Measurements from ENCODE around the gene STEAP3.

Gene STEAP3

GRCh38 chr2:119223521-119224390 is at the start of gene STEAP3:
Gene STEAP3, plus strand, starts transcription at chr2:119223834. Its CDS starts 7,179 bp downstream, at chr2:119231013.
- DNase-seq, result peak; percentile 32

GRCh38 chr2:119174216-119174992 is 49.2 kb upstream of the STEAP3 start:
- DNase-seq, result peak; percentile 34

- DNase-seq, result no peak
Measured at GRCh38 chr2:119174993-119175347, 48.7 kb upstream of the STEAP3 start.

- no peak for DNase-seq
Measured at GRCh38 chr2:119175517-119175916, 48.1 kb upstream of the STEAP3 start.

GRCh38 chr2:119177171-119177837 is 46.3 kb upstream of the STEAP3 start:
- no peak for DNase-seq

- no peak for DNase-seq
Measured at GRCh38 chr2:119177838-119178190, 45.8 kb upstream of the STEAP3 start.

GRCh38 chr2:119178776-119179175 is 44.9 kb upstream of the STEAP3 start:
- no peak for DNase-seq

GRCh38 chr2:119179202-119179601 is 44.4 kb upstream of the STEAP3 start:
- DNase-seq, result no peak

GRCh38 chr2:119179991-119180390 is 43.6 kb upstream of the STEAP3 start:
- no peak for DNase-seq

- no peak for DNase-seq
Measured at GRCh38 chr2:119180892-119181291, 42.7 kb upstream of the STEAP3 start.

GRCh38 chr2:119181391-119181790 is 42.2 kb upstream of the STEAP3 start:
- DNase-seq, result no peak

- DNase-seq, result no peak
Measured at GRCh38 chr2:119181791-119182445, 41.7 kb upstream of the STEAP3 start.

GRCh38 chr2:119184512-119184911 is 39.1 kb upstream of the STEAP3 start:
- no peak for DNase-seq

- DNase-seq, result no peak
Measured at GRCh38 chr2:119190321-119191111, 33.1 kb upstream of the STEAP3 start.

GRCh38 chr2:119192893-119193292 is 30.7 kb upstream of the STEAP3 start:
- DNase-seq, result no peak

- DNase-seq, result no peak
Measured at GRCh38 chr2:119195001-119195400, 28.6 kb upstream of the STEAP3 start.

GRCh38 chr2:119195887-119196286 is 27.7 kb upstream of the STEAP3 start:
- no peak for DNase-seq

GRCh38 chr2:119196301-119197125 is 27.1 kb upstream of the STEAP3 start:
- DNase-seq, result no peak

- DNase-seq, result no peak
Measured at GRCh38 chr2:119197126-119197405, 26.6 kb upstream of the STEAP3 start.

- no peak for DNase-seq
Measured at GRCh38 chr2:119197529-119198239, 25.9 kb upstream of the STEAP3 start.
